Neural cell (in vitro differentiated cells): ENCODE results near the gene SULT4A1. TPM values are rescaled to one million over a fixed set of nuclear protein-coding genes. Genes with fewer than 3 reads are reported as not detected.
A peak's percentile ranks its signal among the peaks of the same experiment; 100 is the strongest.

Experiments used
- H2AFZ ChIP-seq: fragments of 200-600, 300-800 bp; sonication (generic), shearing (Covaris generic); 2 replicates; pipeline ENCODE4 v1.6.0; 2014; ENCODE audit warnings: low read depth, mild to moderate bottlenecking, antibody characterized with exemption, low read length, moderate library complexity
- H3F3A ChIP-seq: fragments of 200-600 bp; shearing (Covaris generic); 2 replicates; pipeline ENCODE4 v1.6.1; 2016; ENCODE audit warnings: mild to moderate bottlenecking, moderate library complexity, mixed read lengths, antibody characterized with exemption, low read length; ENCODE audit not compliant: insufficient read depth, poor library complexity, severe bottlenecking
- H3K27ac ChIP-seq: fragments of 200-600, 300-800 bp; sonication (generic), shearing (Covaris generic); 2 replicates; pipeline ENCODE4 v1.5.1; 2014; ENCODE audit warnings: mild to moderate bottlenecking, low read length, moderate library complexity
- H3K27me3 ChIP-seq: fragments of 300-800, 200-600 bp; sonication (generic), shearing (Covaris generic); 2 replicates; pipeline ENCODE4 v1.6.0; 2014; ENCODE audit warnings: mild to moderate bottlenecking, low read depth, low read length, moderate library complexity; ENCODE audit not compliant: insufficient read depth
- H3K36me3 ChIP-seq: fragments of 300-800, 200-600 bp; sonication (generic), shearing (Covaris generic); 2 replicates; pipeline ENCODE4 v1.5.1; 2014; ENCODE audit warnings: mild to moderate bottlenecking, antibody characterized with exemption, low read length, moderate library complexity; ENCODE audit not compliant: insufficient read depth
- H3K4me2 ChIP-seq: fragments of 300-800, 200-600 bp; sonication (generic), shearing (Covaris generic); 2 replicates; pipeline ENCODE4 v1.6.0; 2014; ENCODE audit warnings: mild to moderate bottlenecking, low read length
- H3K4me3 ChIP-seq: fragments of 300-800, 200-600 bp; sonication (generic), shearing (Covaris generic); 2 replicates; pipeline ENCODE4 v1.5.1; 2014; ENCODE audit warnings: mild to moderate bottlenecking, low read length, moderate library complexity
- H3K79me2 ChIP-seq: fragments of 200-600 bp; shearing (Covaris generic); replicated peaks from 2 replicates; pipeline ENCODE4 v1.6.0; 2014; ENCODE audit warnings: mild to moderate bottlenecking, low read length, moderate library complexity; ENCODE audit not compliant: insufficient read depth
- H3K9ac ChIP-seq: fragments of 300-800, 200-600 bp; sonication (generic), shearing (Covaris generic); 2 replicates; pipeline ENCODE4 v1.6.1; 2016; ENCODE audit warnings: mild to moderate bottlenecking, low read length, mixed read lengths
- H3K9me2 ChIP-seq: fragments of 200-600 bp; shearing (Covaris generic); 2 replicates; pipeline ENCODE4 v1.6.1; 2016; ENCODE audit warnings: mild to moderate bottlenecking, low read length, mixed read lengths; ENCODE audit not compliant: insufficient read depth
- H3K9me3 ChIP-seq: fragments of 200-600, 300-800 bp; sonication (generic), shearing (Covaris generic); 2 replicates; pipeline ENCODE4 v1.6.1; 2016; ENCODE audit warnings: mild to moderate bottlenecking, mixed run types, low read length, moderate library complexity, mixed read lengths
- H4K20me1 ChIP-seq: fragments of 200-600 bp; shearing (Covaris generic); 2 replicates; pipeline ENCODE4 v1.6.1; 2016; ENCODE audit warnings: mild to moderate bottlenecking, mixed run types; ENCODE audit not compliant: insufficient read depth
- CTCF ChIP-seq: fragments of 450-650 bp; IDR thresholded peaks from 2 replicates; pipeline ENCODE4 v1.5.1; 2014; ENCODE audit warnings: antibody characterized with exemption, mild to moderate bottlenecking, moderate library complexity; ENCODE audit not compliant: poor library complexity, severe bottlenecking
- EP300 ChIP-seq: fragments of 450-650 bp; conservative IDR thresholded peaks from 2 replicates; pipeline ENCODE4 v1.6.1; 2014; ENCODE audit warnings: antibody characterized with exemption, mild to moderate bottlenecking, moderate library complexity; ENCODE audit not compliant: poor library complexity, severe bottlenecking
- EZH2 ChIP-seq: fragments of 200-600, 300-800 bp; shearing (Covaris generic), sonication (generic); IDR thresholded peaks from 2 replicates; pipeline ENCODE4 v1.6.1; 2014; ENCODE audit warnings: antibody characterized with exemption, low read length, borderline replicate concordance, mild to moderate bottlenecking; ENCODE audit not compliant: insufficient read depth, poor library complexity, severe bottlenecking
- MXI1 ChIP-seq: fragments of 450-650 bp; conservative IDR thresholded peaks from 2 replicates; pipeline ENCODE4 v1.6.1; 2014; ENCODE audit warnings: antibody characterized with exemption, mild to moderate bottlenecking; ENCODE audit not compliant: poor library complexity, severe bottlenecking
- POLR2AphosphoS5 ChIP-seq: IDR thresholded peaks from 2 replicates; pipeline ENCODE4 v1.6.1; 2012
- RAD21 ChIP-seq: fragments of 450-650 bp; conservative IDR thresholded peaks from 2 replicates; pipeline ENCODE4 v1.6.1; 2014; ENCODE audit warnings: antibody characterized with exemption, mild to moderate bottlenecking, moderate library complexity
- REST ChIP-seq: IDR thresholded peaks from 2 replicates; pipeline ENCODE4 v1.6.1; 2012; ENCODE audit warnings: borderline replicate concordance
- SMC3 ChIP-seq: fragments of 450-650 bp; conservative IDR thresholded peaks from 2 replicates; pipeline ENCODE4 v1.6.1; 2014; ENCODE audit warnings: antibody characterized with exemption, mild to moderate bottlenecking, moderate library complexity; ENCODE audit not compliant: poor library complexity
- TAF1 ChIP-seq: IDR thresholded peaks from 2 replicates; pipeline ENCODE4 v1.6.1; 2012; ENCODE audit warnings: low read depth
- polyA plus RNA-seq: library from polyadenylated mRNA; depleted of rRNA; stranded (reverse); fragments of >200 nt; gene quantifications from 2 replicates; pipeline ENCODE4 v1.2.3, GENCODE V29; 2014

Gene SULT4A1
- polyA plus RNA-seq, 1 donor from 2014 or later, result 182 TPM

GRCh38 chr22:43893266-43893665 lies 31.0 kb upstream of the SULT4A1 start:
- Histone ChIP-seq H3K27ac (no peak overlapping the region), H3K9me3 (no peaks in the 10 kb centered on the region), H2AFZ (no peak overlapping the region), H3K9me2 (no peaks in the 10 kb centered on the region), H3K79me2 (no peaks in the 10 kb centered on the region), H3K4me2 (no peak overlapping the region), H3K4me3 (no peak overlapping the region), H3F3A (no peaks in the 10 kb centered on the region), H3K9ac (no peak overlapping the region), H3K36me3 (no peaks in the 10 kb centered on the region), H4K20me1 (no peaks in the 10 kb centered on the region), H3K27me3 (peaks cover 43% of the 10 kb centered on the region)
- TF ChIP-seq TAF1 (no peak), EZH2 (no peak), POLR2AphosphoS5 (no peak), CTCF (no peak), RAD21 (no peak)

- TF ChIP-seq REST, result no peak
- TF ChIP-seq POLR2AphosphoS5, result no peak
- no peak for TF ChIP-seq EZH2
- no peak for TF ChIP-seq RAD21
- no peak for TF ChIP-seq MXI1
- no peak for TF ChIP-seq CTCF
- TF ChIP-seq EP300, result no peak
- TF ChIP-seq TAF1, result no peak
- no peak for TF ChIP-seq SMC3
- no peaks in the 10 kb centered on the region for H3K9me2 ChIP-seq
- H3K36me3 ChIP-seq, result no peaks in the 10 kb centered on the region
- no peak overlapping the region for H3K9ac ChIP-seq
- H3K27me3 ChIP-seq, result peaks cover 43% of the 10 kb centered on the region
- H3K4me2 ChIP-seq, result no peak overlapping the region
- H3K9me3 ChIP-seq, result no peaks in the 10 kb centered on the region
- no peaks in the 10 kb centered on the region for H3F3A ChIP-seq
- no peak overlapping the region for H2AFZ ChIP-seq
- no peak overlapping the region for H3K27ac ChIP-seq
- no peaks in the 10 kb centered on the region for H3K79me2 ChIP-seq
- peak overlapping the region; percentile 62 for H3K4me3 ChIP-seq
- no peaks in the 10 kb centered on the region for H4K20me1 ChIP-seq
These were observed 30.0 kb upstream of the SULT4A1 start for GRCh38 chr22:43892183-43892894.
